Right hindlimb (tissue), 1 donor: ENCODE data around the gene ZNF121.

ENCODE experiments used
- DNase-seq: peaks from one replicate; pipeline ENCODE4 v3.0.0-alpha.2; 2018

ZNF121 gene

DNA sequence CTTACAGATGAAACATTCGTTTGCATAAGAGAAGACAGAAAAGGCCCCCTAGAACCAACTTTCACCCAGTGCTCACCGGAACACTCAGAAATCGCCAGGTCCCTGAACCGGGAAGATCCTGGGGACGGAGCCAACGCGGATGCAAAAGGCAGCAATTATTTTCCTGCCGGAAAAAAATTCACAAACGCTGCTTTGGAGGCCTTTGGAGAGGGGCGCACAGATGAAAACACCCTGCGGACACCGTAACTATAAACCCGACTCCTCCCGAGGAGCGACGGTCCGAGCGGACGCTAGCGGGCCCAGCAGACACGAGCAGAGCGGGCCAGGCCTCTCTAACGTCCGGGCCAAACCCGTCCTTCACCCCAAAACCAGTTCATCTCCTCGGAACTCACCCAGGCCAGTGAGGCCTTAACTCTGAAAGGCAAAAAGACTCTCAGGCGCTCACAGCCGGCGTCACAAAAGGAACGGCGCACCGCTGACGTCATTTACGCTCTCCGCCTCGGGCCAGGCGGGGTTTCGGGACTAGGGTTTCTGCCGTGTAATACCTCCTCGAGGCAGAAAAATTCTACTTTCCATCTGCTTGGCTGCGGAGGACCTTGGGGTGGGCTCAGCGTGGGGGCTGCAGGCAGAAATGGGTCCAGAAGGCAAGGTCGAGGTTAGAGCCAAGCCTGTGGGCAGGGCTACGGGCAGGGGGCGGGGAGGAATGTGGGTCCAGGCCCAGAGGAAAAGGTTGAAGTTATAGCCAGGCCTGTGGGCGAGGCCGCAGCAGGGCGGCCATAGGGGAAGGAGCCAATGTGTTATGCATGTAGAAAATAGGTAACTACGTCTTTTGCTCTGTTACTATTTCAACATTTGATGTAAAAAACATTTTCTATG, 45.9 kb downstream of the ZNF121 start, which contains the start of gene ZNF426:
ZNF426 (minus strand) TSS at position 463 of the 876 bp plus-strand sequence. CDS start 2,413 bp downstream, outside the sequence.
- peak; percentile 95 for DNase-seq

DNA sequence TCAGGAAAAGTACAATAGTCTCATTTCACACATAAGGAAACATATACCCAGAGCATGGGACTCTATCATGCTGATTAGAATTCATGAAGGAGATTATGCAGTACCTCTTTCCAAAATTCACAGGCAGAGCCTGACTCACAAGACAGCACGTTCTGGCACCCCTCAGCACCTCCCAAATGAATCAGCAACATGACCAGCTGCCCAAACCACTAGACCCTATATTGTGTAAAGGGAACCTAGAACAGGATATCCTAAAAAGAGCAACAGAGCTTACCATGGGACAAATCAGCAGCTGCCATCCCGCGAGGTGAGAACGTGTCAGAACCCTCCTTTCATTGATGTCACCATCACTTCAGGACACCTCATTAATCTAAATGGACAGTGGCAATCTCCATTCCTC, 48.4 kb downstream of the ZNF121 start:
- no peak for DNase-seq

DNA sequence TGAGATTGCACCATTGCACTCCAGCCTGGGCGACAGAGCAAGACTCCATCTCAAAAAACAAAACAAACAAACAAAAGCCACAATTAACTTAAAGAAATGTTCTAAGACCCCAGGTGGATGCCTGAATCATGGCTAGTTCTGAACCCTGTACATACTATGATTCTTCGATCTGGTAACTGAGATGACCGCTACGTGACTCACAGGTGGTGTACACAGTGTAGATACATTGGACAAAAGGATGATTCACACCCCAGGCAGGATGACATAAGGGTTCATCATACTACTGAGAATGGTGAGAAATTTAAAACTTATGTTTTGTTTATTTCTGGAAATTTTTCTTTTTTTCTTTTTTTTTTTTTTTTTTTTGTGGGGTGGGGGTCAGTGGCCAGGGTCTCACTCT, 52.4 kb downstream of the ZNF121 start:
- DNase-seq = no peak

DNA sequence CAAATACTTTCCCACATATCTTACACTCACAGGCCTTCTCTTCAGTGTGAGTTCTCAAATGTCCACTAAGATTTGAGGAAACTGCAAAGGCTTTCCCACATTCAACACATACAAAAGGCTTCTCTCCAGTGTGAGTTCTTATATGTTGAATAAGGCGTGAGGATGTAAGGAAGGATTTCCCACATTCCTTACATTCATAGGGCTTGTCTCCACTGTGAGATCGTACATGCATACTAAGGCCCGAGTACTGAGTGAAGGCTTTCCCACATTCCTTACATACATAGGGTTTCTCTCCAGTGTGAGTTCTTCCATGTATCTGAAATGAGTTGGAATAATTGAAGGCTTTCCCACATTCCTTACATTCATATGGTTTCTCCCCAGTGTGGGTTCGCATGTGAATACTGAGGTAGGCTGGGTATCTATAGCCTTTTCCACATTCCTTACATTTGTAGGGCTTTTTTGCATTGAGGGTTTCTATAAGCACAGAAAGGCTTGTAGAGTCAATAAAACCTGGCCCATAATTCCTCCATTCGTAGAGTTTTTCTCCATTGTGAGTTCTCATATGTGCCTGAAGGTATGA, 55.5 kb downstream of the ZNF121 start:
- no peak for DNase-seq

DNA sequence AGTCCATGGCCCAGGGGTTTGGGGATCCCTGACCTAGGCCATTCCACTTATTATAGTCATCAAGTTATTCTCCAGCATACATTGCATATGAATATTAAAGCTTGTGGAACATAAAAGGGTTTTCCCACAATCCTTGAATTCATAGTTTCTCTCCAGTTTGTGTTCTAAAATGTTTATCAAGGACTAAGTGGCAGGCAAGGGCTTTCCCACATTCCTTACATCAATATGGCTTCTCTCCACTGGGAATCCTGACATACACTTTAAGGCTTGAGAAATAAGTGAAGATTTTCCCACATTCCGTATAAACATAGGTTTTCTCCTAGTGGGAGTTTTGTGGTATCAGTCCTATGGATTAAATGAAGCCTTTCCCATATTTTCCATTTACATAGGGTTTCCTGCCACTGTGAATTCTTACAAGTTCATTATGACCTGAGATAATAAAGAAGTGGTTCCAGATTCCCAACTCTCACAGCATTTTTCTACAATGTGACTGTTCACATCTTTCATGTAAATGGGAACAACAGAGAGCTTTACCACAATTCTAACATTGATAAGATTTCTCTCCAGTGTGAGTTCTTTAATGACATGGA, 60.3 kb downstream of the ZNF121 start:
- DNase-seq = no peak
